GM12891 (cell line): Measurements from ENCODE around the gene F8.

Experiments used
- POLR2A ChIP-seq: IDR thresholded peaks from 2 replicates; pipeline ENCODE4 v1.6.1; 2011; ENCODE audit warnings: low read depth, low read length, control low read depth
- POLR2AphosphoS5 ChIP-seq: IDR thresholded peaks from 2 replicates; pipeline ENCODE4 v1.6.1; 2011; ENCODE audit warnings: low read depth, low read length, control low read depth

DNA sequence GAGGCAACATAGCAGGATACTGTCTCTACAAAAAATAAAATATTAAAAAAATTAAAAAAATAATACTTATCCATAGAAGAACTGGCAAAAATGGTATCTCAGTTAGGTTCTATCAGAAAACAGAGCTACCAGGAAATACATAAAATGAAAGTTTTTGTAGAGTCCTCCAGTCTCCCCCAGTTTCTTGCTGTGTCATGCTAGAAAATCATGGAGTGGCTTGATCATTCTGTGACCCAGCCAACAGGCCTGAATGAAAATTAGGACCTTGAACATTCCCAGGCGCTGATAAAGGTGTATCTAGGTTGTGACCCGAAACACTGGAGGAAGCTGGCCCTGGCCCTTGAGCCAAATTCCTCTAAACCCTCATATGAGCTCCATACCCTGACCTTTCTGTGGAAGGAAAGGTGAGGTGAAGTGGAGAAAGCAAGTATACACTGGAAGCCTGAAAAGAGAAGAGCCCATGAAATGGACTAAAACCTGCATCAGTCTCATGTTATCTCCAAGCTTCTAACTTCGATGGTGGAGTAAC, 188.7 kb downstream of the F8 start:
- no peak for TF ChIP-seq POLR2A
- no peak for TF ChIP-seq POLR2AphosphoS5
